ENCODE results near the gene CD38.
"Not testable (repeated sequence)": the region's sequence is repeated elsewhere in the genome, so short reads cannot be mapped to it uniquely, and the experiment has no call there.

CD38 gene

DNA sequence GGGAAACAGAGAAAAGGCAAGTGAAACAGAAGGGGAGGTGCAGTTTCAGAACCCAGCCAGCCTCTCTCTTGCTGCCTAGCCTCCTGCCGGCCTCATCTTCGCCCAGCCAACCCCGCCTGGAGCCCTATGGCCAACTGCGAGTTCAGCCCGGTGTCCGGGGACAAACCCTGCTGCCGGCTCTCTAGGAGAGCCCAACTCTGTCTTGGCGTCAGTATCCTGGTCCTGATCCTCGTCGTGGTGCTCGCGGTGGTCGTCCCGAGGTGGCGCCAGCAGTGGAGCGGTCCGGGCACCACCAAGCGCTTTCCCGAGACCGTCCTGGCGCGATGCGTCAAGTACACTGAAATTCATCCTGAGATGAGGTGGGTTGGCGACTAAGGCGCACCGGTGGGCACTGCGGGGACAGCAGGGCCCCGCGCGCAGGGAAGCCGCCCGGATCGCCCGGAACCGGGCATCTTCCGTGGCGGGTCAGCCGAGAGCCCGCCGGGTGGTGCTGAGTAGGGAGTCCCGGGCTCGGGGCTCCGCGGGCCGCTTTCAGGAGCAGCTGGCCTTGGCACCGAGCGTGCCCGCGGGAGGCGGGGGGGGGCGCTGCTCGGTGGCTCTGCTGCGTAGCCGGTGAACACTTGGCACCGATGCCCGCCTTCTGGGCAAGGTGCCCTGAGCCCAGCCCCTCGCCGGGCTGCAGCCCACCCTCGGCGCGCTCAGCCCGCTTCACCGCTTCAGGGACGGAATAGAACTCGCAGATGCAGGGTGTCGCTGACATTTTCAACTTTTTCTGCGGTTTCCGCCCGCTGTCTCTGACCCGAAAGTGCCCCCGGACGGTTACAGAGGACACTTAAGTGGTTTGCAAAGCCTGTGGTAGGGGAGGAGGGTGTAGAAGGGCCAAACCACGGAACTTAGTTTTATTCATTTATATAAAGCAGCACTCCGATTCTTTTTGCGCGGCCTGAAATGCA is at the start of gene CD38:
Gene CD38, plus strand, starts transcription at position 40 of the 953 bp plus-strand sequence. Its CDS starts 87 bp downstream, at position 127.
- no peak for DNase-seq (ENCODE audit: low read depth)

DNA sequence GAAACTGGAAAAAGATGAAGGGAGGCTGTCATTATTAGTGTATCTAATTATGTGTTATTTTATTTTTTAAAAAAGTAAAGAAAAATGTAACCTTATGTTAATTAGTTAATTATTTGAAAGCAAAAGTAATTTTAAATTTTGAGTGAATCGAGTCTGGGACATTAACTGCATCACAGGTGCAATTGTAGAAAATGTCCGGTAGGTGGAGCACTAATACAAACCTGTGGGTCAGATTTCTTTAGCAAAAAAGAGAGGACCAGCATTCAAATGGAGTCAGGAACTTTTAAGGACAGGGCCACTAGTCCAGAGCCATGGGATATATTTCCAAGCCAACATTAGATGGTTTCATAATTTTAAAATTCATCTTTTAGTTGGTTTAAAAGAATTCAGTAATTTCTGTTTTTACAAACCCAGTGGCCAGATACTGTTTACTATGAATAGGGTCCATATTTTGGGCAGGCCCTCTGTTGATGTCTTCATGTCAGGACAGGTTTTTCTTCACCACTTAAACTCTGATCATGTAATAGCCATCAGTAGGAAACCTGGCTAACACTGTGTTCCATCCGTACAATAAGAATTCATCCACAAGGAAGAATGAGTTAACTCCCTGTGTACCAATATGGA is 48.1 kb upstream of the CD38 start:
- DNase-seq (ENCODE audit: low read depth), result no peak

DNA sequence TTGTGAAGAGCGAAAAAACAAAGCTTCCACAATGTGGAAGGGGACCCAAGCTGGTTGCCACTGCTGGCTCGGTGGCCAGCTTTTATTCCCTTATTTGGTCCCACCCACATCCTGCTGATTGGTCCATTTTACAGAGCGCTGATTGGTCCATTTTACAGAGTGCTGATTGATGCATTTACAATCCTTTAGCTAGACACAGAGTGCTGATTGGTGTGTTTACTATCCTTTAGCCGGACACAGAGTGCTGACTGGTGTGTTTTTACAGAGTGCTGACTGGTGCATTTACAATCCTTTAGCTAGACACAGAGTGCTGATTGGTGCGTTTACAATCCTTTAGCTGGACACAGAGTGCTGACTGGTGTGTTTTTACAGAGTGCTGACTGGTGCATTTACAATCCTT is 45.1 kb upstream of the CD38 start:
- DNase-seq (ENCODE audit: low read depth), result not testable (repeated sequence)

DNA sequence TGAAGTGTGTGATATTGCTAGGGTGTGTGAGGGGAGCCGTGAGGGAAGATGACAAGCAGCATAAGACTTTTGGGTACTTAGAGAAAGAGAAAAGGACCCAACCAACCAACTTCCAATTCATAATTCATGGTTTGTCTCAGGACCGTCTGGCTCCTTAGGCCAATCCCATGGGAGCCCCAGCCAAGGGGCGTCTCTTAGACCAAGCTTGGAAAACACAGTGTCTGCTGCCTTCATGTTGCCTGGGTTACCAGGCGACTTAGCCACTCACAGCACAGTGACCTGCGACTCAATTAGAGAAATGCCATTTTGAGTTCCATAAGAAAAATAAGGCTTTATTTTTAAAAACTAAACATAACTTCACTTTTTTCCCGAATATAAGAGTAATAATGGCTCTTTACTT is 42.6 kb upstream of the CD38 start:
- DNase-seq (ENCODE audit: low read depth), result no peak

DNA sequence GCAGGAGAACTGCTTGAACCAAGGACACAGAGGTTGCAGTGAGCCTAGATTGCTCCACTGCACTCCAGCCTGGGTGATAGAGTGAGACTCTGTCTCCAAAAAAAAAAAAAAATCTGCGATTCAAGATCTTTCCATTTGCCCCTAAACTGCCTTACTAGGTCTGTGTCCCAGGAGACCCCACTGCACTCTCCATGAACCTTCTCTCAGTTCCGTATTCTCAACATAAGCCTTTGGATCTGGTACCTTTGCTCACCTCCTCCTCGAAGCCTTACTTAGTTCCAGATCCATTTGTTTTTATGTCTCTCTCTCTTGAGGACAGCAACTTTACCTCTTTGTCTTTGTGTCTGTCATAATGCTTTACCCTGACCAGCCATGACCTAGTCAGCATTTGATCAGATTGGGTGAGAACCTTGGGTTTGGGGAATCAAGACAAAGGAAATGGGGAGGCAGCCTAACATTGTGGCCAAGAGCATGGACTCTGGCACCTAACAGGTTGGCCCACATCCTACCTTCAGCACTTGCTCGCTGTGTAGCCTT is 41.5 kb upstream of the CD38 start:
- no peak for DNase-seq (ENCODE audit: low read depth)

DNA sequence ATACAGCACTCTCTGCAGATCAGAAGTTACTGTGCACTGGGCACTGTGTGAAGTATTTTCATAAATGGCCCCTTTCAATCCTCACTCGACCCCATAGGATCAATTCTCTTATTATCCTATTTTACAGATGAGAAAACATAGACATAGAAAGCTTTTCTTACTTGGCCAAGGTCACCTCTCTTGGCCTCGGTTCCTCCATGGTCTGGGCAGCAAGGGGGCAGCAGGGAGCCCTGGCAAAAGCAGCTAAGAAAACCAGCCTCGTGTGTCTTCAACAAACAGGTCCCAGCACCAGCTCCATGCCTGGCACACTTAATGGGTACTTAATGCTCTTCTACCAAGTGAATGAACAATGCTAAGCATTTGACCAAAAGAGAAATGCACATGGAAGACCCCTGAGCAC is 40.9 kb upstream of the CD38 start:
- DNase-seq (ENCODE audit: low read depth), result no peak

DNA sequence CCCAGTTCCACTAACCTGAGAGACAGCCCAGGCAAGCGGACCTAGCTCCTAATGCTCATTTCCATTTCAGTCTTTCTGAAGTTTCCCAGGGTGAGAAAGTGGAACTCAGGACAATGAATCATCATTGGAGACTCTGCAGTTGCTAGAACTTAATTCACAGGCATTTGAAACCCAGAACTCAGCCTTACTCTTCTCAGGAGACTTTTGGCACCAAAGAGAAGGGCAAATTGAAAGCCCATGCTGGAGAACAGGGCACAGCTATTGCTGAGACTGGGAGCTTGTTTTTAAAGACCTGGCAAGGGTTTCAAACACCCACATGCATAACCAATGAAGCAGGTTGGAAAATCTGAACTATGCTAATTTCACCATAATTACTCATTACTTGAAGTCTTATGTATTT is 39.3 kb upstream of the CD38 start:
- no peak for DNase-seq (ENCODE audit: low read depth)

DNA sequence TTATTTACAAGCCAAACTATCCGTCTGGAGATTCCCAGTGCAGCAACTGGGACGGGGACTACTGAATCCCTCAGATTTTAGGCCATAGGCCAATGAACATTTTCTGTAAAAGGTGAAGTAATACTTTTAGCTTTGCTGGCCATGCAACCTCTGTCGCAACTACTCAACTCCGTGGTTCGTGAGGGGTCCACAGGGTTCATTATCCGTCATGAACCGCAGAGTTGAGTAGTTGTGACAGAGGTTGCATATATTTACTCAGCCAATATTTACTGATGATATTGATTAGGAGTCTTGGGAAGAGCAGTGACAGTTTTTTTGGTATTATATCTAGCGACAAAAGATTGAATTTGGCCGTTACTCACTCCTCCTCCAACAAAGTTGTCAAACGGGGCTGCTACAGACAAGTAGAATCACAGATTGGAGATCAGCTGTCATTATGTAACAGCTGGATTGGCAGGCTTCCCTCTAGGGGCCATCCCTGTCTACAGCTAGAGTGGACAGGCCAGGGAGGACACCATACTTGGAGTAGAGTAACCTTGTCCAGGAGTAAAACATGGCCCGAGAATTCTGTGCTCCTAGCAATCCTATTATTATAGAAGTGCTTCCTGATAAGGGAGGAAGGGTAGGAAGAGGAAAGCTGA is 37.2 kb upstream of the CD38 start:
- DNase-seq (ENCODE audit: low read depth), result no peak

DNA sequence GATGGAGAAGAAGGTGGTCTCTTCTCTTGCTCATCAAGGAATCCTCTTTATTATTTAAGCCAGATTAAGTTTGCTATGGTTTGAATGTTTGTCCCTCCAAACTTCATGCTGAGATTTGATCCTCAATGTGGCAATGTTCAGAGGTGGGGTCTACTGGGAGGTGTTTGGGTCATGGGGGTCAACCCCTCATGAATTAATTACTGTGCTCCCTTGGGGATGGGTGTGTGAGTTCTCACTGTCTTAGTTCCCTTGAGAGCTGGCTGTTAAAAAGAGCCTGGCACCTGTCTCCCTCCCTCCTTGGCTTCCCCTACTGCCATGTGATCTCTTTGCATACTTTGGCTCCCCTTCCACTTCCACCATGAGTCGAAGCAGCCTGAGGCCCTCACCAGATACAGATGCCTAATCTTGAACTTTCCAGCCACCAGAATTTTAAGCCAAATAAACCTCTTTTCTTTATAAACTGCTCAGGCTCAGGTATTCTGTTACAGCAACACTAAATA is 36.0 kb upstream of the CD38 start:
- DNase-seq (ENCODE audit: low read depth), result no peak

DNA sequence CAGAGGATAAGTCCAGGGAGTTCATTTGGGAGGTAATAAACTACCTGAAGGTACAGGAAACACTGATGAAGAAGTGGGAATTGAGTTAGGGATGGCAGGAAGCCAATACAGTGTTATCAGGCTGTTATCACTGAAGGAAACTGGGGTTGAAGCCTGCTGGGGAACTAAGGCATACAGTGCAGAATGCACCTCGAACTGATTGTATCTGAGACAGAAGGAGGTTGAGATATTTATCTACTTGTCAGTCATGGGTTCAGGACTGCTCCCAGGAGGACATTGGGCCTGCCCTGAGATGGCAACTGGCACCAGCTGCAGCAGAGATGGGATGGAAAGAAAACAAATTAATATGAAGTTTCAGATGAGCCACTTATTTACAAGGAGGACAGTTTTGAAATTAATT is 35.5 kb upstream of the CD38 start:
- no peak for DNase-seq (ENCODE audit: low read depth)

DNA sequence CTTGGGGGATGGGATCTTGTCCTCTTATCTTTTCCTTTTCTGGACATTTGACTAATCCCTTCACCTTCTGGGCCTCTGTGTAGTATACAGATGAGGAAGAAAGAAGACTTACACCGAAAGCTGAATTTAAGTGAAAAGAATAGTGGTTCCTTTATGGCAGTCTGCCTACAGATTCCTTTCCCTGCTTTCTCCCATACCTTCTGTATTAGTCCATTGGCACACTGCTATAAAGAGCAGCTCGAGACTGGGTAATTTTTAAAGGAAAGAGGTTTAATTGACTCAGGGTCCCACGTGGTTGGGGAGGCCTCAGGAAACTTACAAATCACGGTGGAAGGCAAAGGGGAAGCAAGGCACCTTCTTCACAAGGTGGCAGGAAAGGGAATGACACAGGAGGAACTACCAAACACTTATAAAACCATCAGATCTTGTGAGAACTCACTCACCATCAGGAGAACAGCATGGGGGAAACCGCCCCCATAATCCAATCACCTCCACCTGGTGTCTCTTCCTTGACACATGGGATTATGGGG is 34.0 kb upstream of the CD38 start:
- DNase-seq (ENCODE audit: low read depth), result no peak

DNA sequence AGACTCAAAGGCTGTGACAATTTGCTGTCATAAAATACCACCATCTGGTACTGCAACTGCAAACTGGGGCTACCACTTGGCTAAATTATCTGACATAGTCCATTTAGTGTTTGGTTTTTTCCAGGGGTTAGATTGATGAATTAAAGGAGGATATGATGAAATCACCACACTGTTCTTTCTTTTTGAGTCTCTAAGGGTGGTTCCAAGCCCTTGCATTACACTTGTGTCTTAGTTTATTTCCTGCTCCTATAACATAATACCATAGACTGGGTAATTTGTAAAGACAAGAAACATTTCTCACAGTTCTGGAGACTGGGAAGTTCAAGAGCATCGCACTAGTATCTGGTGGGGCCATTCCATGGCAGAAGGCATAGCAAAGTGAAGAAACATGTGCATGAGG is 32.0 kb upstream of the CD38 start:
- DNase-seq (ENCODE audit: low read depth), result no peak

DNA sequence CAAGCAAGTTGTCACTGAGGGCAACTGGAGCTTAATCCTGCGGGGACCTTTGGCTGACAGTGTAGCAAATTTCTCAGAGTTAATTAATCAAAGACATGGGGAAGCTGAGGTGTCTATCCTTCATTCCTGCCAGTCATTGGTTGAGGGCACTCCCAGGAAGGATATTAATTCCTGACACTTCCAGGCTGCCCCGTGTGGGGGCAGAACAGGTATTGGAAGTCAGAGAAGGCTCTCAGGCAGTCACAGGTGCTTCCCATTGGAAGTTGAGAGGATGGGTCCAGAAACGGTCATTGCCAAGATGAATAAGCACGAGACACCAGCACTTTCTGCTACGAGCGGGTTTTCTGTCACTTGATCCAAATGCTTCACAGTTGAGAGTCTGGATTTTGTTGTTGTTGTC is 29.1 kb upstream of the CD38 start:
- no peak for DNase-seq (ENCODE audit: low read depth)

DNA sequence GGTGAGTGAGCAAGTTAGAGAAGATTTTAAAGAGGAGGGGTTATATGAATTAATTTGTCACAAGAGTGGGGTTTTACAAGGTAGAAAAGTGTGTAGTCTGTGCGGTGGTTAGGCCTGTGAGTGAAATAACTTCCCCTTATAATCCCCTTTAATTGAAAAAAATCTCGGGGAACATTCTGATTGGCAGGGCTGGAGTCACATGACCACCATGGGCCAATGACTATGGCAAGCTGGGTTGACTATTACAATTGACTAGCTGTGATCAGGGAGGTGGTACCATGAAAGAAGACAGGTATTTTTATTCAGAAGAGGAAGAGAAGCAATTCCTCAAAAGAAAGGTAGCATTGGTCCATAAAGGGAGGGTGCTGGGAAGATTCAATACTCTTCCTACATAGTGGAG is 27.0 kb upstream of the CD38 start:
- DNase-seq (ENCODE audit: low read depth), result no peak

DNA sequence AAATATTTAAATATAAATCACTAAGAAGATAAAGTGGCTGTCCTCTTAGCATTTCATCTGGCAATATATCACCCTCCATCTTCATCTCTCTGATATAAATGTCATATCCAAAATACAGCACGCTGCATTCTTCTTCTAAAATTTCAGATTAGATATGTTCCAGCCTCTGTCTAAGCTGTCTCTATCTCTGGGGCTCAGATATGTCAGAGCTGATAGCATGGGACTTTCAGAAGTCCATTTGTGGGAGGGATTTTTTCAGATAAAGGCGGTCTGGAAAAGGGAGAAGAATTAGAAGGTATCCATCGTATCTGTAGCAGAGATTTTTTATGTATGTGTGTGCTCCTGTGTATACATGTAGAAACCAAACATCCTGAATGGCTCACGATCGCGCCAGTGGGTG is 25.0 kb upstream of the CD38 start:
- no peak for DNase-seq (ENCODE audit: low read depth)

DNA sequence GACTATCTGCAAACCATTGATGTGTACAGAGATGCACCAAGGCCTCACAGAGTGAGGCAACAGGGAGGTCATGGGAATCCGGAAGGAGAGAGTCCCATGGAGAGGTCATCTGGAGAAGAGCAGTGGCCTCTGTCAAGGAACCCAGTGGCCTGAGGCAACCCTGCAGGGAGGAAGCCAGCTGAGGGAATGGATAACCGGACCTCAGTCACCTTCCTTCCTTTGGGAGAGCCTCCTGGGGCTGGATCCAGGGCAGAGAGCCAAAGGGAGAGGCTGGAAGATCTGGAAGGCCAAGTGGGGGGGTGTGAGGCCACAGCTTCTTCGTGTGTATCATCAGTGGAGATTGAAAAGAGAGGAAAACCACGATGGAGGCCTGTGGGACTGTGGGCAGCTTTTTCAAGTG is 24.3 kb upstream of the CD38 start:
- no peak for DNase-seq (ENCODE audit: low read depth)

DNA sequence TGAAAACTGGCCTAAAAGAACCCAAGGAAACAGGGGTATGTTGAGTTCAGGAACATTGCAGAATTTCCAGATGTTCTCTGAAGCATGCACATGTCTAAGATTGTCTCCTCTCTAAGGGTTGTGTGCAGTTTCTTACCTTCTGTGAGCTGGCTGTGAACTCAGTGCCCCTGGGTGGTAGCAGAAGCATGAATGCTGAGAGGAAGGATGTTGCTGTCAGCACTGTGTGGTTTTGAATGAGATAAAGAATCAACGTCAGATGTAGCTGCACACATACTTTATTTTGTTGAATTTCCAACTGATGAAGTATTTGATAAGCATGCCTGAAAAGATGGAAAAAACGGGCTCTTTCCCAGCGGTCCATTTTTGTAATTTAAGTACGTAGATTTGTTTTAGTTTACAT is 23.8 kb upstream of the CD38 start:
- no peak for DNase-seq (ENCODE audit: low read depth)

DNA sequence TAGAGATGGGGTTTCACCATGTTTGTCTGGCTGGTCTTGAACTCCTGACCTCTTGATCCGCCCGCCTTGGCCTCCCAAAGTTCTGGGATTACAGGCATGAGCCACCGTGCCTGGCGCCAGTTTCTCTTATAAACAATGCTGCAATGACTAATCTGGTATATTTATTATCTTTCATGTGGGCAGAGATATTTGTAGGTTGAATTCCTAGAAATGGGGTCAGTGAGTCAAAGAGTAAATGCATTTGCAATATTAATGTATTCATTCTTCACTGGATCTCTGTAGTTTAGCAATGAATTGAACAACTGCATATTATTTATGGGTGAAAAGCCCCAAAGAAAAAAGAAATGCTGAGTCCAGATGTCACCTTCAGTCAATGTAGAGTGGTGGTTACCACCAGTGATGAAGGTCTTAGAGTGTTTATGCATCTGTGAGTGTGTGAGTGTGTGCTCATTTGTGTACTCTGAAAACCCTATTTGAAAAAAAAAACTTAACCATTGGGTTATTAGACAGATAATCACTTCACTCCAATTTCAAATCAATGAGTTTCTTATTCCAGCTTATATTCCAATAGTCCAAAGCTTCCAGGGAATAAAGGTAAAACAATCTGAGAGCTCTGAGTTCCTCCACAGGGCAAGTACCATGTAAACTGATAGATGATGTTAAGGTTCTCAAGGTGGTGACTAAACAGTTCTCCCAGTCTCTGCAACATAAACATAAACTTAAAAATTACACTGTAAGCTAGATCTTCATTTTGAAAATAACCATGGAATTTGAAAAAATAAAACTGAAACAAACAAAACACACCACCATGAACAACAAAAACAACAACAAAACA is 22.6 kb upstream of the CD38 start:
- no peak for DNase-seq (ENCODE audit: low read depth)

DNA sequence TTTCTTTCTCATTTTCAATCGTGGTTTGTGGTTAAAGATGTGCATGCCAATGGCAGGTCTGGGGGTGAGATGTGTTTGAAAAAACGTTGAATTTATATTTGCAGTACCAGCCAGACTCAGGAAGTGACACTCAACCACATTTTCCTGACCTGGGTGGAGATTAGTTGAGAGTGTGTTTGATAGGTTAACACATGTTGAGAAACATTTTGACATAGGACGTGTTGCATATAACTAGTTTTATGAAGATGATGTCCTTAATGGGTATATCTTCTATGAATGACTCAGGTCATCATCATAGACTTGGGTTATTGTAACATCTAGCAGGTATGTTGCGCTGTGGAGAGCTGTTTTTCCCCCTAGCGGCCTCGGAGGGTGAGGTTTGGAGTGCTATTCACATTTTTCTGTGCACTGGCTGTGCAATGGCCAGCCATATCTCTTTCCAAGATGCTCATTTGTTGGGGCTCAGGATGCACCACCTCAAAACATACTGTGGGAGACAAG is 21.7 kb upstream of the CD38 start:
- no peak for DNase-seq (ENCODE audit: low read depth)

DNA sequence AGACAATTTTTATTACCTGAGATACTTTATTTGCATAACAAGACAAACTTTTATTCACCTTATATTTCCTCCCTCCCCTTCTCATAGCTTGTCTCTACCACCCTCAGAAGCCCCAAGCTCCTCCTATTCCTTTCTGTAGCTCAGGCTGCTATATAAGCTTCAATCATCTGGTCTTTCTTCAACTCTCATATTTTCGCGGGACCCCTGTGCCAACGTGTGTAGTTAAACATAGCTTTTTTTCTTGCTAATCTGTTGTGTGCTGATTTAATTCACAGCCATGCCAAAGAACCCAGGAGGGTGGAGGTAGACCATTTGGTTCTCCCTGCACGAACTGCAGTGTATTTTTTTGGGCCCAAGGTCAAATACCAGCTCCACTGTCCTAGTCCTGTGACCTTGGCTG is 21.1 kb upstream of the CD38 start:
- DNase-seq (ENCODE audit: low read depth), result no peak

DNA sequence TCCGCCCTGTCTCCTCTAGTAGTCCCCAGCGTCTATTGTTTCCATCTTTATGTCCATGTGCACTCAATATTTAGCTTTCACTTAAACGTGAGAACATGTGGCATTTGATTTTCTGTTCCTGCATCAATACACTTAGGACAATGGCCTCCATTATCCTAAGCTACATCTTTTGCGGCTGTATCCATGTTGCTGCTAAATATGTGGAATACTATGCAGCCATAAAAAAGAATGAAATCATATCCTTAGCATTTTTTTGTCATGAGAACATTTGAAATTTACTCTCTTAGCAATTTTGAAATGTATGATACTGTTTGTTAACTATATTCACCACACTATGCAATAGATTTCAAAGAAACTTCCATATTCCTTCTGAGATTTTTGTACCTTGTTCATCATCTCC is 19.8 kb upstream of the CD38 start:
- no peak for DNase-seq (ENCODE audit: low read depth)
